ENCODE data around the gene ZNF625.

DNA sequence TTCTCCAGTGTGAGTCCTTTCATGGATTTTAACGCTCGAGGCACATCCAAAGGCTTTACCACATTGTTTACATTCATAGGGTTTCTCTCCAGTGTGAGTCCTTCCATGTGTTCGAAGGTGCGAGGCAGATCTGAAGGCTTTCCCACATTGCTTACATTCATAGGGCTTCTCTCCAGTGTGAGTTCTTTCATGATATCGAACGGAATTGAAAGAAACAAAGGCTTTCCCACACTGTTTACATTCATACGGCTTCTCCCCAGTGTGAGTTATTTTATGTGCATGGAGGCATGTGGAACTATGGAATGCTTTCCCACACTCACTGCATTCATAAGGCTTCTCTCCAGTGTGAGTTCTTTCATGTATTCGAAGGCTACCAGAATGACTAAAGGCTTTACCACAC is 11.2 kb downstream of the ZNF625 start:
- TF ChIP-seq EP300 (IDR thresholded peaks at IDR 0.05) (no peak), CTCF (IDR thresholded peaks at IDR 0.05) (no peak), POLR2A (IDR thresholded peaks at IDR 0.05) (no peak), POLR2AphosphoS5 (IDR thresholded peaks at IDR 0.05) (no peak)
